ENCODE measurements around the gene KCNC3.

Gene KCNC3

GRCh38 chr19:50281491-50281890 lies 47.7 kb downstream of the KCNC3 start:
- TF ChIP-seq CTCF (IDR thresholded peaks at IDR 0.05; ENCODE audit: insufficient read depth, low read length, poor library complexity, severe bottlenecking) = no peak
- H3K36me3 ChIP-seq (ENCODE audit: control insufficient read depth, insufficient read depth, low read length) = no peaks in the 10 kb centered on the region
- H3K4me3 ChIP-seq (replicated peaks; ENCODE audit: low read depth, low read length) = no peak overlapping the region
- no peak for DNase-seq (ENCODE audit: extremely low read depth, insufficient read length)
- H3K27me3 ChIP-seq (replicated peaks; ENCODE audit: control insufficient read depth, insufficient read depth, low read length) = no peaks in the 10 kb centered on the region; the same call in 1 of the 2 replicates

DNA sequence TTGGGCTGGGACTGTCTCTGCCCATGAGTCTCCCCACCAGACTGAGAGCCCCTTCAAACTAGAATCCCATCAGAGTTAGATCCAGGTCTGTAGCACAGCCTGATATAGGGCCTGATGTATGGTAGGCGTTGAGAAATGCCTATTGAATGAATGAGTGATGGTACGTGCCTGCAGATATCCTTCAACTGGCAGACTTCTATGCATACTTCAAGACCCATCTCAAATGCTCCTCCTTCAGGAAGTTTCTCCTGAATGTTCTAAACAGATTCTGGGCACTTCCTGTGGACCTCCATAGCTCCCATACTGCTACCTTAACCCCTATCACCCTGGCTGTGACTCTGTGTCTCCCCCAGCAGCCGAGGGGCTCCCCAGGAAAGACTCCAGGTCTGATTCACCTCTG lies 48.2 kb downstream of the KCNC3 start:
- Histone ChIP-seq H3K36me3 (ENCODE audit: control insufficient read depth, insufficient read depth, low read length) (no peaks in the 10 kb centered on the region), H3K27me3 (replicated peaks; ENCODE audit: control insufficient read depth, insufficient read depth, low read length) (no peaks in the 10 kb centered on the region; the same call in 1 of the 2 replicates), H3K4me3 (replicated peaks; ENCODE audit: low read depth, low read length) (no peak overlapping the region)
- no peak for TF ChIP-seq CTCF (IDR thresholded peaks at IDR 0.05; ENCODE audit: insufficient read depth, low read length, poor library complexity, severe bottlenecking)
- DNase-seq (ENCODE audit: extremely low read depth, insufficient read length) = no peak

GRCh38 chr19:50280074-50280473 lies 49.1 kb downstream of the KCNC3 start:
- Histone ChIP-seq H3K4me3 (replicated peaks; ENCODE audit: low read depth, low read length) (no peak overlapping the region), H3K27me3 (replicated peaks; ENCODE audit: control insufficient read depth, insufficient read depth, low read length) (no peaks in the 10 kb centered on the region; the same call in 1 of the 2 replicates), H3K36me3 (ENCODE audit: control insufficient read depth, insufficient read depth, low read length) (no peaks in the 10 kb centered on the region)
- no peak for TF ChIP-seq CTCF (IDR thresholded peaks at IDR 0.05; ENCODE audit: insufficient read depth, low read length, poor library complexity, severe bottlenecking)
- DNase-seq (ENCODE audit: extremely low read depth, insufficient read length) = no peak

DNA sequence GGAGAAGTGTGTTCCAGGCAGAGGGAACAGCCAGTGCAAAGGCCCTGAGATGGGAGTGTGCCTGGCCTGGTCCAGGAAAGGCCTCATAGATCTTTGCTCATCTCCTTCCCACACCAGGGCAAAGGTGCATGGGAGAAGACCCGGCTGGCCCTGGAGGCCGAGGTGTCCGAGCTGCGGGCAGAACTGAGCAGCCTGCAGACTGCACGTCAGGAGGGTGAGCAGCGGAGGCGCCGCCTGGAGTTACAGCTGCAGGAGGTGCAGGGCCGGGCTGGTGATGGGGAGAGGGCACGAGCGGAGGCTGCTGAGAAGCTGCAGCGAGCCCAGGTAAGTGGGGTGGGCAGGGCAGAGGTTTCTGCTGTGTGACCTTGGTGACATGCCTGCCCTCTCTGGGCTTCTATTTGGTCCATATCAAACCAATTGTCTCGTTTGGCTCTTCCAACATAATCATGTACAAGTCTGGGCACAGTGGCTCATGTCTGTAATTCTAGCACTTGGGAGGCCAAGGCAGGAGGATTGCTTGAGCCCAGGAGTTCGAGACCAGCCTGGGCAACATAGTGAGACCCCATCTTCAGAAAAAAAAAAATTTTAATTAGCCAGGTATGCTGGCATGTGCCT lies 51.1 kb downstream of the KCNC3 start:
- H3K4me3 ChIP-seq (replicated peaks; ENCODE audit: low read depth, low read length) = no peak overlapping the region
- no peak for TF ChIP-seq CTCF (IDR thresholded peaks at IDR 0.05; ENCODE audit: insufficient read depth, low read length, poor library complexity, severe bottlenecking)
- no peaks in the 10 kb centered on the region; the same call in 1 of the 2 replicates for H3K27me3 ChIP-seq (replicated peaks; ENCODE audit: control insufficient read depth, insufficient read depth, low read length)
- DNase-seq (ENCODE audit: extremely low read depth, insufficient read length) = no peak
- no peaks in the 10 kb centered on the region for H3K36me3 ChIP-seq (ENCODE audit: control insufficient read depth, insufficient read depth, low read length)

GRCh38 chr19:50276370-50277063 lies 52.7 kb downstream of the KCNC3 start:
- Histone ChIP-seq H3K4me3 (replicated peaks; ENCODE audit: low read depth, low read length) (no peak overlapping the region), H3K36me3 (ENCODE audit: control insufficient read depth, insufficient read depth, low read length) (no peaks in the 10 kb centered on the region), H3K27me3 (replicated peaks; ENCODE audit: control insufficient read depth, insufficient read depth, low read length) (no peaks in the 10 kb centered on the region; the same call in 1 of the 2 replicates)
- no peak for TF ChIP-seq CTCF (IDR thresholded peaks at IDR 0.05; ENCODE audit: insufficient read depth, low read length, poor library complexity, severe bottlenecking)
- no peak for DNase-seq (ENCODE audit: extremely low read depth, insufficient read length)
